Right atrium auricular region (tissue), 2 donors: ENCODE results near the gene ARF4. TPM values are rescaled to one million over a fixed set of nuclear protein-coding genes. Genes with fewer than 3 reads are reported as not detected.

Experiments
- DNase-seq: peaks from one replicate; pipeline ENCODE4 v3.0.0-alpha.2; 2019; ENCODE audit warnings: low spot score
- H3K27ac ChIP-seq, 2 donors: fragments of 200-600 bp; sonication (generic); 1 replicate in 1 of 2; 2 replicates in 1 of 2; pipeline ENCODE4 v1.5.1; 2016 to 2019
- H3K27me3 ChIP-seq, 2 donors: fragments of 200-600 bp; sonication (generic); one replicate each; pipeline versions ENCODE4 v1.5.1 to v1.6.0; 2017 to 2019
- H3K36me3 ChIP-seq: fragments of 200-600 bp; sonication (generic); one replicate; pipeline ENCODE4 v1.5.1; 2016
- H3K4me1 ChIP-seq, 2 donors: fragments of 200-600 bp; sonication (generic); one replicate each; pipeline versions ENCODE4 v1.5.1 to v1.6.0; 2017 to 2019
- H3K4me3 ChIP-seq, 2 donors: fragments of 200-600 bp; sonication (generic); 1 replicate in 1 of 2; 2 replicates in 1 of 2; pipeline ENCODE4 v1.5.1; 2017 to 2019; ENCODE audit warnings: mild to moderate bottlenecking in 1 of 2, moderate library complexity in 1 of 2
- H3K9me3 ChIP-seq, 2 donors: fragments of 200-600 bp; sonication (generic); one replicate each; pipeline ENCODE4 v1.5.1; 2019
- CTCF ChIP-seq, 2 donors: fragments of 200-600 bp; sonication (generic); IDR thresholded peaks; one replicate each; pipeline ENCODE4 v1.5.1; 2019; ENCODE audit warnings: antibody characterized with exemption in 2 of 2
- total RNA-seq, 2 donors: library from RNA; depleted of rRNA; stranded (reverse); fragments of >200 nt; gene quantifications; one replicate each; pipeline ENCODE4 v1.1.0, GENCODE V29; 2016

Gene ARF4
- total RNA-seq, 2 donors from 2014 or later: 92.5 to 95.7 TPM

GRCh38 chr3:57604971-57605370, 7.8 kb upstream of the ARF4 start:
- Histone ChIP-seq H3K36me3 (no peaks in the 10 kb centered on the region), H3K4me1 (no peaks in the 10 kb centered on the region), H3K27ac (no peak overlapping the region), H3K9me3 (no peaks in the 10 kb centered on the region), H3K27me3 (no peaks in the 10 kb centered on the region), H3K4me3 (no peak overlapping the region)
- DNase-seq: no peak
- TF ChIP-seq CTCF (IDR thresholded peaks at IDR 0.05): no peak

GRCh38 chr3:57600195-57600594, 3.1 kb upstream of the ARF4 start:
- no peak overlapping the region for H3K27ac ChIP-seq
- H3K27me3 ChIP-seq: no peaks in the 10 kb centered on the region
- peaks cover 0 to 24% of the 10 kb centered on the region in 2 donors for H3K4me1 ChIP-seq
- H3K9me3 ChIP-seq: no peaks in the 10 kb centered on the region
- no peaks in the 10 kb centered on the region for H3K36me3 ChIP-seq
- no peak overlapping the region for H3K4me3 ChIP-seq
- no peak for TF ChIP-seq CTCF (IDR thresholded peaks at IDR 0.05)
- DNase-seq: no peak

GRCh38 chr3:57598765-57599360, 1.7 kb upstream of the ARF4 start:
- Histone ChIP-seq H3K27ac (peak overlapping the region; percentile 94 to 98), H3K9me3 (no peaks in the 10 kb centered on the region), H3K27me3 (no peaks in the 10 kb centered on the region), H3K4me1 (peaks cover 0 to 37% of the 10 kb centered on the region in 2 donors), H3K36me3 (no peaks in the 10 kb centered on the region), H3K4me3 (peak overlapping the region; percentile 63 to 86)
- no peak for TF ChIP-seq CTCF (IDR thresholded peaks at IDR 0.05)
- DNase-seq: no peak

GRCh38 chr3:57596495-57597126, 533 bp downstream of the ARF4 start:
- H3K27me3 ChIP-seq: no peaks in the 10 kb centered on the region
- no peak for TF ChIP-seq CTCF (IDR thresholded peaks at IDR 0.05)
- H3K9me3 ChIP-seq: no peaks in the 10 kb centered on the region
- H3K4me1 ChIP-seq: peaks cover 0 to 57% of the 10 kb centered on the region in 2 donors
- DNase-seq: peak; percentile 89
- H3K27ac ChIP-seq: peak overlapping the region; percentile 98 to 100
- H3K4me3 ChIP-seq: peak overlapping the region; percentile 86 to 97
- H3K36me3 ChIP-seq: no peaks in the 10 kb centered on the region

- Histone ChIP-seq H3K4me1 (peaks cover 0 to 57% of the 10 kb centered on the region in 2 donors), H3K27ac (no peak overlapping the region), H3K36me3 (no peaks in the 10 kb centered on the region), H3K9me3 (no peaks in the 10 kb centered on the region), H3K4me3 (peak overlapping the region in 1 of 2 donors; percentile 3), H3K27me3 (no peaks in the 10 kb centered on the region)
- no peak for TF ChIP-seq CTCF (IDR thresholded peaks at IDR 0.05)
- no peak for DNase-seq
Measured at GRCh38 chr3:57594576-57594975, 2.6 kb downstream of the ARF4 start.
